ENCODE data around the gene HBZ. TPM values are rescaled to one million over a fixed set of nuclear protein-coding genes. Genes with fewer than 3 reads are reported as not detected.

The HBZ gene
- total and polyA plus RNA-seq, 2 of the 8 experiments (the other 6 are each of a cell fraction or from before 2014, with no cell fraction given), result 0.12 TPM; not detected in 1

GRCh38 chr16:104928-105327 is 47.5 kb upstream of the HBZ start:
- H3K4me2 ChIP-seq (ENCODE audit: insufficient read depth in 1 of 2, low read depth in 2 of 2, low read length in 2 of 2), result no peak overlapping the region
- no peak overlapping the region for H4K5ac ChIP-seq (ENCODE audit: insufficient read length, low read depth, low read length)
- no peak overlapping the region for H2BK12ac ChIP-seq (ENCODE audit: low read depth, low read length)
- H2AK5ac ChIP-seq (ENCODE audit: low read depth, low read length), result no peak overlapping the region
- H2AFZ ChIP-seq (ENCODE audit: low read length), result no peak overlapping the region
- DNase-seq (ENCODE audit: low read depth in 1 of 2, low spot score in 2 of 2) (no peak), FAIRE-seq (no peak)
- H4K8ac ChIP-seq (ENCODE audit: extremely low read depth, insufficient read depth, low read length), result no peak overlapping the region
- peaks cover 0 to 3% (median 0%) of the 10 kb centered on the region in 4 experiments; a peak in 2 of 8 replicates for H3K36me3 ChIP-seq (ENCODE audit: control insufficient read depth in 2 of 4, insufficient read depth in 4 of 4, low read length in 3 of 4)
- no peak overlapping the region for H4K91ac ChIP-seq (replicated peaks; ENCODE audit: insufficient read length, low read length)
- 96% methylated on average over 3 of the region's 3 CpGs; no CpG with 5 or more reads in 1 of the 2 experiments for WGBS, 2 experiments (ENCODE audit: extremely low coverage in 1 of 2, insufficient coverage in 1 of 2, insufficient read length in 1 of 2, insufficient replicate concordance in 2 of 2, low coverage in 1 of 2, low lambda C conversion rate in 2 of 2, missing lambda C conversion rate in 1 of 2)
- ChIA-PET CTCF (ENCODE audit: partially characterized antibody) (interaction anchor here (0.7 to 5.8 kb wide), 11 partner anchors 9 to 258 kb away, joined by 3 to 80 read pairs (median 4); partner anchors contain the start of genes HBQ1, POLR3K and SNRNP25), POLR2A (ENCODE audit: partially characterized antibody) (interaction anchor here (0.9 to 1.6 kb wide), 5 partner anchors 13 to 80 kb away, joined by 3 to 4 read pairs (median 3); partner anchors contain the start of gene RHBDF1)
- H3K4me1 ChIP-seq (replicated peaks in 1 of 4; ENCODE audit: control insufficient read depth in 3 of 4, insufficient read depth in 4 of 4, low read length in 3 of 4), result peaks cover 0 to 1% (median 0%) of the 10 kb centered on the region in 4 experiments; a peak in 1 of 7 replicates
- no peaks in the 10 kb centered on the region for H3K23me2 ChIP-seq (ENCODE audit: low read depth, low read length)
- H3K4me3 ChIP-seq (ENCODE audit: extremely low read depth in 1 of 4, insufficient read depth in 2 of 4, low read depth in 3 of 4, low read length in 4 of 4), result no peak overlapping the region
- no peak overlapping the region for H2BK120ac ChIP-seq (replicated peaks; ENCODE audit: low read depth, low read length)
- H3K9ac ChIP-seq (replicated peaks in 1 of 4; ENCODE audit: extremely low read depth in 1 of 4, low read depth in 3 of 4, low read length in 3 of 4), result no peak overlapping the region
- H3K14ac ChIP-seq (ENCODE audit: insufficient read length), result no peak overlapping the region
- H3K56ac ChIP-seq (replicated peaks; ENCODE audit: insufficient read length, low read depth, low read length), result no peak overlapping the region
- H3K23ac ChIP-seq (ENCODE audit: insufficient read length), result no peak overlapping the region
- no peak overlapping the region for H2BK5ac ChIP-seq (ENCODE audit: low read depth, low read length)
- H4K20me1 ChIP-seq (replicated peaks in 1 of 2; ENCODE audit: control insufficient read depth in 1 of 2, insufficient read depth in 2 of 2, low read length in 2 of 2), result peaks cover 0 to 5% of the 10 kb centered on the region in 2 experiments
- no peaks in the 10 kb centered on the region for H3K9me3 ChIP-seq (ENCODE audit: insufficient read depth in 2 of 2, low read depth in 1 of 2, low read length in 1 of 2)
- H3K27me3 ChIP-seq (replicated peaks in 1 of 4; ENCODE audit: control insufficient read depth in 3 of 4, extremely low read depth in 1 of 4, insufficient read depth in 3 of 4, low read length in 3 of 4), result no peaks in the 10 kb centered on the region; a peak in 1 of 7 replicates
- H2BK20ac ChIP-seq (ENCODE audit: low read length), result no peak overlapping the region
- H3K27ac ChIP-seq (ENCODE audit: low read depth, low read length), result no peak overlapping the region
- H3K4ac ChIP-seq (replicated peaks; ENCODE audit: insufficient read length, low read depth, low read length), result no peak overlapping the region
- TF ChIP-seq CHD1 (IDR thresholded peaks at IDR 0.05; ENCODE audit: low read depth, low read length), result no peak
- H3K79me1 ChIP-seq (ENCODE audit: low read depth, low read length), result no peaks in the 10 kb centered on the region
- no peak overlapping the region for H3K18ac ChIP-seq (ENCODE audit: extremely low read depth, low read length)
- no peak overlapping the region for H2BK15ac ChIP-seq (ENCODE audit: low read length)
- no peaks in the 10 kb centered on the region for H3K79me2 ChIP-seq (ENCODE audit: control insufficient read depth in 1 of 2, insufficient read depth in 2 of 2, low read length in 2 of 2)
